SK-N-SH treated with all-trans-retinoic acid at 6 μM for 48 hours (cell line): ENCODE results near the gene SLC25A20.

Source experiments
- ATAC-seq: fragments of 200-7000 bp; cut with Tn5 transposase; 3 replicates; pipeline ENCODE4 v1.9.1; 2020; ENCODE audit warnings: mild to moderate bottlenecking, moderate library complexity
- ARNTL ChIP-seq: fragments of 450-650 bp; formaldehyde crosslinking; IDR thresholded peaks from 2 replicates; pipeline ENCODE4 v1.5.0; 2020; ENCODE audit warnings: low read depth, mild to moderate bottlenecking, moderate library complexity, borderline replicate concordance
- BACH2 ChIP-seq: fragments of 250-450 bp; sonication (Bioruptor Pico); IDR thresholded peaks from 2 replicates; pipeline ENCODE4 v1.9.0; 2021; ENCODE audit warnings: mild to moderate bottlenecking, borderline replicate concordance
- CREB5 ChIP-seq: fragments of 250-450 bp; sonication (Bioruptor Pico); IDR thresholded peaks from 2 replicates; pipeline ENCODE4 v1.5.1; 2020; ENCODE audit warnings: low read depth, mild to moderate bottlenecking, moderate library complexity
- CSDC2 ChIP-seq: fragments of 250-450 bp; sonication (Bioruptor Pico); IDR thresholded peaks from 2 replicates; pipeline ENCODE4 v1.5.0; 2020; ENCODE audit warnings: mild to moderate bottlenecking, moderate library complexity
- CSRNP3 ChIP-seq: fragments of 250-450 bp; sonication (Bioruptor Pico); IDR thresholded peaks from 2 replicates; pipeline ENCODE4 v1.5.1; 2021; ENCODE audit warnings: mild to moderate bottlenecking, moderate library complexity
- GLIS3 ChIP-seq: fragments of 250-450 bp; sonication (Bioruptor Pico); IDR thresholded peaks from 2 replicates; pipeline ENCODE4 v1.5.0; 2020; ENCODE audit warnings: mild to moderate bottlenecking, moderate library complexity
- ISL1 ChIP-seq: fragments of 250-450 bp; sonication (Bioruptor Pico); IDR thresholded peaks from 2 replicates; pipeline ENCODE4 v2.1.2; 2022; ENCODE audit warnings: mild to moderate bottlenecking, moderate library complexity
- OSR1 ChIP-seq: fragments of 250-450 bp; sonication (Bioruptor Pico); IDR thresholded peaks from 2 replicates; pipeline ENCODE4 v1.8.0; 2022; ENCODE audit warnings: moderate library complexity, mild to moderate bottlenecking, inconsistent platforms
- PATZ1 ChIP-seq: fragments of 250-450 bp; sonication (Bioruptor Pico); IDR thresholded peaks from 2 replicates; pipeline ENCODE4 v1.8.0; 2020; ENCODE audit warnings: mild to moderate bottlenecking, moderate library complexity, borderline replicate concordance
- POU6F1 ChIP-seq: fragments of 250-450 bp; sonication (Bioruptor Pico); IDR thresholded peaks from 2 replicates; pipeline ENCODE4 v1.8.0; 2021; ENCODE audit warnings: low read depth, mild to moderate bottlenecking, moderate library complexity, borderline replicate concordance
- RARB ChIP-seq: fragments of 250-450 bp; sonication (Bioruptor Pico); IDR thresholded peaks from 2 replicates; pipeline ENCODE4 v1.8.0; 2021; ENCODE audit warnings: mild to moderate bottlenecking, moderate library complexity
- TCF4 ChIP-seq: fragments of 250-450 bp; sonication (Bioruptor Pico); IDR thresholded peaks from 2 replicates; pipeline ENCODE4 v1.8.0; 2021; ENCODE audit warnings: mild to moderate bottlenecking, moderate library complexity, borderline replicate concordance
- TOX ChIP-seq: fragments of 250-450 bp; sonication (Bioruptor Pico); IDR thresholded peaks from 2 replicates; pipeline ENCODE4 v1.8.0; 2021; ENCODE audit warnings: mild to moderate bottlenecking, moderate library complexity, borderline replicate concordance
- TSHZ2 ChIP-seq: fragments of 250-450 bp; sonication (Bioruptor Pico); IDR thresholded peaks from 2 replicates; pipeline ENCODE4 v1.5.0; 2020; ENCODE audit warnings: mild to moderate bottlenecking, moderate library complexity
- ZC3H10 ChIP-seq: fragments of 250-450 bp; sonication (Bioruptor Pico); IDR thresholded peaks from 2 replicates; pipeline ENCODE4 v1.5.1; 2021; ENCODE audit warnings: mild to moderate bottlenecking, moderate library complexity
- ZFP3 ChIP-seq: fragments of 250-450 bp; sonication (Bioruptor Pico); IDR thresholded peaks from 2 replicates; pipeline ENCODE4 v1.5.0; 2020; ENCODE audit warnings: mild to moderate bottlenecking, moderate library complexity
- ZFP30 ChIP-seq: fragments of 450-650 bp; formaldehyde crosslinking; IDR thresholded peaks from 2 replicates; pipeline ENCODE4 v1.5.0; 2022; ENCODE audit warnings: mild to moderate bottlenecking, moderate library complexity
- ZNF565 ChIP-seq: fragments of 450-650 bp; formaldehyde crosslinking; conservative IDR thresholded peaks from 2 replicates; pipeline ENCODE4 v1.5.0; 2020; ENCODE audit warnings: low read depth, mild to moderate bottlenecking, moderate library complexity
- ZNF70 ChIP-seq: fragments of 450-650 bp; formaldehyde crosslinking; IDR thresholded peaks from 2 replicates; pipeline ENCODE4 v1.5.0; 2020; ENCODE audit warnings: mild to moderate bottlenecking, moderate library complexity
- ZNF8 ChIP-seq: fragments of 450-650 bp; formaldehyde crosslinking; IDR thresholded peaks from 2 replicates; pipeline ENCODE4 v1.5.0; 2020; ENCODE audit warnings: mild to moderate bottlenecking, moderate library complexity

Gene SLC25A20

GRCh38 chr3:48885753-48886152 lies 12.9 kb downstream of the SLC25A20 start (continued):
- TF ChIP-seq CREB5 (CRISPR knock-in tag) (no peak), ZFP3 (CRISPR knock-in tag) (no peak), ZNF8 (CRISPR knock-in tag) (no peak), GLIS3 (no peak), TSHZ2 (CRISPR knock-in tag) (no peak), ZNF565 (CRISPR knock-in tag) (no peak), OSR1 (CRISPR knock-in tag) (no peak), TOX (no peak), BACH2 (CRISPR knock-in tag) (no peak), ARNTL (no peak), TCF4 (CRISPR knock-in tag) (no peak)

- no peak for ATAC-seq
- no peak for TF ChIP-seq OSR1 (CRISPR knock-in tag)
- TF ChIP-seq TCF4 (CRISPR knock-in tag), result no peak
- TF ChIP-seq ISL1 (CRISPR knock-in tag), result no peak
- no peak for TF ChIP-seq ZC3H10 (CRISPR knock-in tag)
- no peak for TF ChIP-seq ZNF565 (CRISPR knock-in tag)
- no peak for TF ChIP-seq TSHZ2 (CRISPR knock-in tag)
- no peak for TF ChIP-seq PATZ1 (CRISPR knock-in tag)
- no peak for TF ChIP-seq ZNF70
- no peak for TF ChIP-seq RARB (CRISPR knock-in tag)
- TF ChIP-seq ZNF8 (CRISPR knock-in tag), result no peak
Observed at GRCh38 chr3:48881652-48882114, 17.0 kb downstream of the SLC25A20 start.

- TF ChIP-seq ARNTL (no peak), ZNF8 (CRISPR knock-in tag) (no peak), CSDC2 (no peak), ZFP30 (CRISPR knock-in tag) (no peak), CSRNP3 (no peak), ISL1 (CRISPR knock-in tag) (no peak), RARB (CRISPR knock-in tag) (no peak), POU6F1 (no peak), ZNF565 (CRISPR knock-in tag) (no peak), CREB5 (CRISPR knock-in tag) (no peak), TSHZ2 (CRISPR knock-in tag) (no peak)
- ATAC-seq, result no peak
Observed at GRCh38 chr3:48881006-48881405, 17.7 kb downstream of the SLC25A20 start.
